Stimulated activated CD8-positive, alpha-beta memory T cell treated with anti-CD3 and anti-CD28 coated beads, Interleukin-4, amount 100 ng/mL, for 24 hours (primary cell): ENCODE measurements around the gene IQGAP2.

Experiments
- DNase-seq: peaks from one replicate; pipeline ENCODE4 v3.0.0-alpha.2; 2020; ENCODE audit warnings: low read depth

IQGAP2 gene

DNA sequence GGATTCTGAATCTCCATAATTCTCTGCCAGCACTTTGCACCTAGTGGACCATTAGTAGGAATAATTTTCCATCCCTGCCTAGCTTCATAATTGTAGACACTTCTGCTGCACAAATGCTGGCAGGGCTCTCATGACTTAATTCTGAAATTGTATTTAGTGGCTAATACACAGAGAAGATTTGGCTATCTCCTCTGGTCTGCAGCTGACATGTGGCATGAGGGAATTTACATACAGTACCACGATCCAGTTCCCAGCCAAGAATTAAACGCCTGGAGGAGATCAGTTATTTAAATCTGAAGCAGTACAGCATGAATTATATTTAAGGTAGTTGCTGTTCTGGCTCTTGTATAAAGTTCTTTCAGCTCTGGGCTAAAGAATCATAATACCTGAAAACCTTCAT is 46.5 kb downstream of the IQGAP2 start:
- DNase-seq, result no peak

DNA sequence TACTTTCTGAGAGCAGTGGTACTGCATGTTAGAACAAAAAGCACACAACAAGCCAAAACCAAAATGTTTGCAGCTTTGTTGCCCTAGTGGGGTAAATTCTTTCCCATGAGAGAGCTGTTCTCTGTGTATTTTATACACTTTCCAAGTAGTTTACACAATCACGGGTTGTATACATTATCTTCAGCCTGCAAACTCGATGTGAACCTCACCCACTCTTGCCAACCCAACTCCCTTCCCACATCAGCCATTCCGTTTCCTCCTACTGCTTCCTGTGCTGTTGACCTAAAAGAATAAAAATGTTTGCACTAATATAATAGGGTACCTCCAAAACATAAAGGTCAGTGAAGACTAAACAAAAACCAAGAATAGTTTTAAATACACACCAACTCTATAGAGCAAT is 47.0 kb downstream of the IQGAP2 start:
- no peak for DNase-seq

DNA sequence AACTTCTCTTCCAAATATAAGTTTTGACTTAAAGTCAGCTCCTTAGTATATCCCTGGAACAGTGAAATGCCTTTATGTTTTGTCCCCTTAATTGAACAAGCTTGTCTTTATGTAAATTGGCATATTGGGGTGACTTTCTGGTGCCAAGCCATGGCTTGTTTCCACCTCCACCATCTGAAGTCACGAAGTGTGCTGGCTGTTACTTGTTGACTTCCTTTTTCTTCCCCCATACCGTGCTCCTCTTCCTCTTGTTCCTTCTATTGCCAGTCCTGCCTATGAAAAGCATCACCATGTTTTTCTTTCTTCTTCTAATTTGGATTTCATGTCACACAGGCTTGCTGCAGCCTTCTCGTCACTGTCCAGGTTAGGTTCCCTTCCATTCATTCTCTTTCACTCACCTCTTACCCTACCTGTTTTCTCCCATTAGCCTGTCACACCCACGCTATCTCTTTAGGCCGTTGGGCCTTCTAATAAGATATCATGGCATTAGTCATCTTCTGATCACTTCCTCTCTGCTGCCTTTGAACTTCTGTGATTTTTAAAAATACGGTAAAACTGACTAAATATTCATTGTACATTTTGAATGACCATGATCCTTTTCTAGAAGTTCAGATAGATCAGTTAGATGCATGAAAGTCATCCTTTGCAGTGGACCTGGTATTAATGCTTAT is 48.1 kb downstream of the IQGAP2 start:
- no peak for DNase-seq

DNA sequence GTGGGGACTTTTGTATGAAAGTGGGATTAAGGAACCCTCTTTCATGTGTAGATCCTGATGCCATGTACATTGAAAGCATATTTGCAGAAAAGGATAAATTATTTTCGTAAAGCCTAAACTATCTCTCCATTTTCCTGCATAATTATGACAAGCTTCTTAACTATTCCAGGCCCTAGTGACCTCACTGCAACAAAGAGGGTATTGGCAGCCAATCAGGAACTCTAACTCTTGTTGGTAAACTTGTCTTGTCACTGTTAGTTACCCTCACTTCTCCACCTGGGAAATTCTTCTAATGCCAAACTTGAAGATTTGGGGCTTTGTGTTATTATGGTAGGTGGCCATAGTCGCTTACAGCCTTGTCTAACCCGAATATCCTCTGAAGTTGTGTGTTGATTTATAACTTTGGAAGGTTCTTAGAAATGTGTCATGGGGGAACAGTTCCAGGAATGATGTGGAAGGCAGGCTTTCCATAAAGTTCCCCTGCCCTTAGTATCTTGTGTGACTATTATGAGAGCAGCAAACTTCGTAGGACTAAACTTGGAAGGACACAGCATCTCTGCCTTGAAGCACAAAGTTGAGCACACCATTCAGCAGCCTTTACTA is 52.5 kb downstream of the IQGAP2 start:
- no peak for DNase-seq

DNA sequence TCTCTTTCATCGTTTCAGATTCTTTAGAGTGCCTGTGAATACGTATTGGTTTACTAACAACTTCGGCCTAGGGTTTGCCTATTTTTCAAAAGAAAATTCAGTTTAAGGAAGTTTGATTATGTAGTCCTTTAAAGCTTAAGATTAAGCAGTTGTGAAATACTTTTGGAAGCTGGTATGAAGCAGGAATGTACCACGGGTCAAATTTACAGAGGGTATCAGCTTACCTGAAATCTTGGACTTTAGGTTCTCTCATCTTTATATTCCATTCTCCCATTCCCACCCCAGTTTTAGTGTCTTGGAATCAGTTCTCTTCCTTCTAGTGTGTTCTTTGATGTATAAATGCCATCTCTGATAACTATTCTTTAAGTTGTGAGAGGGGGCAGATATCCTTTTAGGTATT is 53.2 kb downstream of the IQGAP2 start:
- no peak for DNase-seq

DNA sequence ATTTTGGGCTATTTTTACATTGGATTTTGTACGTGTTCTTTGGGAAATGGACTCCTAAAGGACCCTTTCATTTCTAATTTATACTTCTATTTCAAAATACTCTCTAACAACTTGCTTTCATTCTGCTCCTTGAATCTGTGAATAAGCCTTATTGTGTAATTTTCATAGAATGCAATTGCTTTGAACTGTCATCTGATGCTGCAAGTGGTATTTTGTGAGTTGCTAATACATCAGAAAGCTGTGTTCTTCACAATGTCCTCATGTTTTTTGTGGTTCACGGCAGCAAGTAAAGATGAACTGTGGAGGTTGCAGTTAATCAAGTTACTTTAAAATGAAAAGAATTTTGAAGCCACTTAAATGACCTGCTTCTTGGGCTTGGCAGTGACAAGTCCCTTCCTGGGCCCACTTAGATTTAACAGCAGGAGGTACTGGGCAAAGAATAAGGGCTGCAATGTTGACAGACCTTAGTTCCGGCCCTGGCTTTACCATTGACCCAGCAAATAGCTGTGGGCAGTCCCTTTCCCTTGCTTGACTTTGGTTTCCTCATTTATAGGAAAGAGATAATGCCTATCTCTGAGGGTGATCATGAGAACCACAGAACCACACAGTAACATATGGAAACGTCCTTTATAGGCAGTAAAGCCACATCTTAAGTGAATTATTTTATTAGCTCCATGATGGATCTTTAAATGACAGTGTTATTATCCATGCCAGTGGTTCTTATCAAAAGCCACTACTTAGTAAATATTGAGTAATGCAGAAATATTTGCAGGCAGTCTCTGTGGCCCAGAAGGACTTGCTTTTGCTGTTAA is 54.8 kb downstream of the IQGAP2 start:
- no peak for DNase-seq

DNA sequence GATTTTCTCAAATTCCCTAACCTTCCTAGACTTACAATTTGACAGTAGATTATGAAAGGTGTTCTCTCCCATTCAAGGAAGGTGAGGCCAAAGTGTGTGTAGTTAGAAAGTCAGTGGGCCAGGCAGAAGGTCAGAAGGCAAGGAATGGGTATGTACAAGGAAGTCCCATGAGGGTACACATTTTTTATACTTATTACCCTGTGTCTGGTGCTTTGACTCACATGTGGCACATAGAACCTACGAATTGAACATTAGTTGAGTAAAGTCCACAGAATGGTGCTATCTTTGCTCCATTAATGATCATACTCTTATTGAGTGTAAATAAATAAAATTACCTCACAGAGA is 55.4 kb downstream of the IQGAP2 start:
- DNase-seq, result no peak

DNA sequence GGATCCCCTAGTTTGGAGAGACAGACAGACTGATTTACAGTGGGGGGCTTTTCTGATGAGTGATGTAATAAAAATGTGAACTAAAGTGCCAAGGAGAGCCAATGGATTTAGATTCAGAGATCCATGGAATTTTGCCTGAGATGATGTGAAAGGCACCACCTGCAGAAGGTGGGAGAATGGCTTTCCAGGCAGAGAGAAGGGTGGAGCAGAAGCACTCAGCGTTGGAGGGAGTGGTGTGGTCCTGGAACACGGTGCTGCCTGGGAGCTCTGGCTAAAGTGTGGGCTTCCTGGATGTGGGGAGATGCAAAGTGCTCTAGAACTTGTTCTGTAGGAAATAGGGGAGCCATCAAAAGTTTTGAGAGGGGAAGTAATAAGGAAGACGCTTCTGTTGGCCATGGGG is 57.0 kb downstream of the IQGAP2 start:
- no peak for DNase-seq

DNA sequence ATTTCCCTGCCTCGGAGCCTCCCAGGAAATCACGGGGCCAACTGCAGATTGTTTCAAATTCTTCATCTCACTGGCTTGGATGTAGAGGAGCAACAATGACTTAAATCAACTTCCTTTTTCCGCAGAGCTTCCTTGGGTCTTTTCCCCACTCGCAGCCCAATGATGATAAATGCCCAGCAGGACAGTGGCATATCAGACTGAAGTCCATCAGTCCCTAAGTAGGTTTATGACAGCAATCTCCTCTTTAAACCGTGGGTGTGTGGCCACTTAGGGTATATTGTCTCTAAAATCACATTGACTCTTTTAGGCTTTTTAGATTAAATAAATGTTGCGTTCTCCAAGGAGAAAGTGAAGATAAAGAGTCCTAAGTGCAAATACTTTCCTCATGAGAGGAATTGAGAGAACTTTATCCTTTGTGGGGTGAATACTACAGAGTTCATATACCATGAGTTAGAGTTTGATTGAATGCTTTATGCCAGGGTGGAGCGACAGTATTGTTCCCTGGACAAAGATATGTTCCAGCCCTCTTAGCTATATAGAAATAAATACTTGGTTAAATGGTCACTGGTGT is 59.1 kb downstream of the IQGAP2 start:
- no peak for DNase-seq

DNA sequence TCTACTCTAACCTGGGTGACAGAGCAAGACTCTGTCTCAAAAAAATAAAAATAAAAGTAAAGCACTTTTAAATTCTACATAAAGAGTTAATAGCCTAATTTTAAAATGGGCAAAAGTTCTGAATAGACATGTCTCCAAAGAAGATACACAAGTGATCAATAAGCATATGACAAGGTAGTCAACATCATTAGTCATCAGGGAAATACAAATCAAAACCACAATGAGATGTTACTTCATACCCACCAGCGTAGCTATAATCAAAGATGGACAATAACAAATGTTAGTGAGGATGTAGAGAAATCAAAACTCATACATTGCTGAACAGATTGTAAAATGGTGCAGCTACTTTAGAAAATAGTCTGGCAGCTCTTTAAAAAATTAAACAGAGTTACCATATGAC is 64.1 kb downstream of the IQGAP2 start:
- no peak for DNase-seq

DNA sequence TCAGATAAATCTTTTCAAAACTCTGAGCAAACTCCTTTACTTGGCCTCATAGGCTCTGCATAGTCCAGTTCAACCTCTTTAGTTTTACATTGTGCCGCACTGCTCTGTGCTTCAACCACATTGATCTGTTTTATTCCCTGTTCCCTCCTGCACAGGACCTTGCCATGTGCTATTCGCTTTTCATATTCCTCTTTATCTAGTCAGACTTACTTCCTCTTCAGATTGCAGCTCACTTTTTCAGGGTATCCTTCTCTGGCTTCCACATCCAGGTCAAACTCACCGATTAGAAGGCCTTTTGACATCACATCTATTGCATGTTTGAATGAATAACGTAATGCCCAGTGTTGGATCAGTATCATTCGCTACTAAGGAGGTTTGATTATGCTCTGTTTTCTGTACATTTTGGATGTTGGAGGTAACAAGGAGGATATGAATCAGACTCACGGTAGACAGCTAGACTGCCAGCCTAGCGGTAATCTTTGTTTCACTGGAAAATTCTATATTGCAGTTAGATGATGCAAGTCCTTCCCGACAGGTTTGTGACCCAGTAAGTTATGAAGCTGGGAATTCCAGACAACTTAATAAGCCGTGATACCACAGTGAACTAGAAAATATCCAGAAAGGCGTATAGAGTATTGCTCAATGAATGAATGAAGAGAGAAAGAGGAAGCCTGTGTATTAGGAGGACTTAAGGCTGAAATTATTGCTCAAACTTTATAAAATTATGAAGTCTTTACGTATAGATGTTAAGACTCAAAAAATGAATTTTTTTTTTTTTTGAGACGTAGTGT is 65.7 kb downstream of the IQGAP2 start:
- no peak for DNase-seq

DNA sequence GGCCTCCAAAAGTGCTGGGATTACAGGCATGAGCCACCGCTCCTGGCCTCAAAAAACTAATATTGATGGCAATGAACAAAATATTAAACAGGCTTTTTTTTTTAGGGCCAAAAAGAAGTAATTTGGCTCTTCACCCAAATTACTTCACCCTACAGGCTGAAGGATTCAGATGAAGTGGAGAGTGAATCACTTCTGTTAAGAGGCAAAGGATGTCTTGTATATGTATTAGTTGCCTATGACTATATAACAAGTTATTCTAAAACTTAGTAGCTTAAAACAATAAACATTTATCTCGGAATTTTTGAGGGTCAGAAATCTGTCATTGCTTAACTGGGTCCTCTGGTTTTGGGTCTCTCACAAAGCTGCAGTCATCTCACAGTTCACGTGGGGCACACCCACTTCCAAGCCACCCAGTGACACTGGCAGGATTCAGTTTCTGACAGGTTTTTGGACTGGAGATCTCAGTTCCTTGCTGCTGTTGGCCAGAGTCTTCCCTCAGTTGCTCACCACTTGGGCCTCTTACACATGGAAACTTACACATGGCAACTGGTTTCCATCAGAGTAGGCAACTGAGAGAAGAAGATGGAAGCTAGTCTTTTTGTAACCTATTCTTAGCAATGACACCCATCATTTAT is 66.7 kb downstream of the IQGAP2 start:
- DNase-seq, result no peak

DNA sequence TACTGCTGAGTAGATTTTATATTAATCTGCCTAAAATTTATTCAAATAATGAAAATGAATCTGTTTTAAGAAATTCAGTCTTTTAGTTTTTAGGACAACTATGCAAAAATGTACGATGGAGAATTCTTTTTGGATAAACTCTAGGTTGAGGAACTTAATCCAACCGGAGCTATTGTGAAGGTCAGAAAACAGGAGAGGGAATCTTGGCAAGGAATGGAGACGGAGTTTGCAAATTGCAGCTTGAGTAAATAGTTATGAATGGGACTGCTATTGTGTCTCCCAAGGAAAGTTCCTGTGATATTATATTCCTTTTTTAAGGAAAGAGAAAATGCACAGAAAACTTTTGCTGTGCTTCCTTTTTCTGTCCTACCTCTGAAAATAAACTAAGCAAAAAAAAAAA is 67.9 kb downstream of the IQGAP2 start:
- DNase-seq, result no peak

DNA sequence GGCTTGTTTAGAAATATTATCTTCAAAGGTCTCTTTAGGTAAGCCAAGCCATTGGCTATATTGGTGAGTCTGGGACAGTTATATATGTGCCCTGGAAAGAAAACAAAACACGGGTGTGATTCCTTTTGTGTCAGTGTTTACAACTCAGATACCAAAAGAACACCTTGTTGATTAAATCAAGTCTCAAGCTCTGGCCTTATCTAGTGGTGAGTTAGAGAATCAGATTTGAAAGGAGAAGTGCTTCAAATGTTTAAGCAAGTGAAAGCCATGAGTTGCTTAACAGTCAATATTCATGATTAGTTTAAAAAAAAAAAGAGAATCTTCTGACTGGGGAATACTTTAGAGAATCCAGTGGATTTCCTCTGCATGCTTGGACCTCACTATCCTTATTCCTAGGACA is 68.3 kb downstream of the IQGAP2 start:
- no peak for DNase-seq

DNA sequence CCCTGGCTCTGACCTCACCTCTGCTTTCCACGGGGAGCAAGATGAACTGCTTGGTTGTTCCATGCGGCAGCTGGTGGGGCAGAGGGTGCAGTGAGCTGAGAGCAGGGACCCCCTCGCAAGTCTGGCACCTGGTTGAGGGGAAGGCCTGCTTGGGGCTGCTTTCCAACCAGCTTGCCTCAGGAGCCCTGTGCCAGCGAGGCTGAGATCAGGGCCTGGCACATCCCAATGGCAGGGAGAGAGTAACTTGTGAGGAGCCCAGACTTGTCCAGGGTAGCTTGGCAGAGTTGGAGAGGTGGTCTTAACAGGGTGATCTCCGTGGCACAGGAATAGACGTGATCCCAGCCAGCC is 68.9 kb downstream of the IQGAP2 start:
- no peak for DNase-seq

DNA sequence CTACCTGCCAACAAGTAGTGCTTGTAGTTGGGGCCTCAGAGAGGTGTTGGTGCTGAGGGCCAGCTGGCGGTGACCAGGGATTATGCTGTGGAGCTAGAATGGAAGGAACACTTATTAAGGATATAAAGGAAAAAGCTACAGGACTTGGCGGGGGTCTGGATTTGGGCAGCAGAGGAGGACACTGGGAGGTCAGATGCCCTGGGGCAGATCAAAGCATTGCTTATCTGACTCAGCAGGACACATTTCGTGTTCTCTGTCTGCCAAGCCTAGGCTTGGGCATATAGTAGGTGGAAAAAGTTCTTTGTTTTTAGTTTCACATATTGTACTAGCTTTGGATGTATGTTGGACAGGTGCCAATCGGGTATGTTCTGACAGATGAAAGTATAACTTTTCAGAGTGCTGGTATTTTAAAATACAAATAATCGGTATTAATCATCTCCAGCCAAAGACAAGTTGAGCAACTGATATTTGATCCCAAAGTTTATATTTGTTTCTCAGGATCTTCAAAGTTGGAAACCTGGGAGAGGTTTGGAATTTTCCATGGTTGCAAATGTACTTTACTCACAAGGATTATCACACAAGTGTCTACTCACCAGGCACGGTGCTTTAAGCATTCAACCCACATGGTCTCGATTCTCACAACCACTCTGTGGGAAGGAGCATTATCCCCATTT is 69.4 kb downstream of the IQGAP2 start:
- DNase-seq, result no peak

DNA sequence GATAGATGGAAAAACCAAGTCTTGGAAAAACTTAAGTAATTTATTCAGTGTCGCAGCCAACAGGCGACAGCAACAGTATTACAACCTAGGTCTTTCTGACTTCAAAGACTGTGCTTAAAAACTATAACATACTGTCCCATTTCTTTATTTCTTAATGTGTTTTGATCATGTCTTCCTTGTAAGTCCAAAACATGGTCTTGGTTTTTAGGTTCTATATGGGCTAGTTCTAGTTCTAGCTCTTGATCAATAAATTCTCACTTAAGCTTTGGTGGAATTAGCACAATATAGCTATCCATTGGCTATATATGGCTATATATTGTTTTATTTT is 69.9 kb downstream of the IQGAP2 start:
- no peak for DNase-seq

DNA sequence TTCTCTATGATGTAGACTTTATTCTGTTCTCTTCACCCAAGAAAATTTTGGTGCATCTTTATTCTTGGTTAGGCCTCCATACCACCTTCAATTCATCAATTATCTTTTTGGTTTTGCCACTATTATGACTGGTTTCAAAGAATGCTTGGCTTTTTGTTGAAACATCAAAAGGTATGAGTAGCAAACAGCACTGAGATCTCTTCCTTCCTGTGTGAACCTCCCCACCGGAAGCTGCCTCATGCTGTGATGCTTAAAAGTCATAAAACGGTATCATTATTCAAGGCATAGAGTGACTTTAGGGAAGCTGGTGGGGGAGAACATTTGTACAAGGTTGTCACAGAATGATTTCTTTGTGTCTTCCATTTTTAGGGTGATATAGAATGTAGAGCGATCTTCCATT is 70.6 kb downstream of the IQGAP2 start:
- DNase-seq, result peak; percentile 36

DNA sequence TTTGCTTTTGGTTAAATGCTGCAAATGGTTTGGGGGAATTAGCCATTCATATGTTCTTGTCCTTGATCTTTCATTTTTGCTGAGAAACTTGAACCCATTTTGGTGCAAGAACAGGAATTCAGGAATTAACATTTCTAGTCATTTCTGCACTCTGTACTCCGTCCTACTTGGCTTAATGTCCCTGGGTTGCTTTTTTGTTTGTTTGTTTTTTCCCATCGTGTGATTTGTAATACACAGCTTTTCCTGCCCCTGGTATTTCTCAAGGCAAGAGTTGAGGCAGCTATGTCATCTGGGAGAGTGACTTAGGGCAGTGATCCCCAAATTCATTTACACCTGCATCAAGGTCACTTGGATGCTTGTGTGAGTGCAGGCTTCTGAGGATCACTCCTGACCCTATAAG is 71.3 kb downstream of the IQGAP2 start:
- DNase-seq, result no peak

DNA sequence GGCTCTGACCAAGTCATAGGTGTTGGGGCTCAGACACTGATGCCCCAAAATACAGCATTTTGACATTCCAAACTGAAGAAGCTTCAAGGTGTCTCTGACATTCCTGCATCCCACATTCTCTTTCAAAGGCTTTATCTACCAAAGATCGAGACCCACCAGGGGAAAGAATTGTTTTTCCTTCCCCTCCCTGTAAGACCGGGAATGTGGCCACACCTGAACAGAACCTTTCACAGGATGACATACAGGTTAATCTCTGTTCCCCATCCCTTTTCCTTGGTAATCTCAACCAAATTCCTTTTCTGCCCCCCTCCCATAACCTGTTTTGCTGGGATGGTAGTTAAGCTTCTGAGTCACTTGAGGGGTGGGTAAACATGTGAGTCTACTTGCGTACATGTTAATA is 72.3 kb downstream of the IQGAP2 start:
- DNase-seq, result no peak

DNA sequence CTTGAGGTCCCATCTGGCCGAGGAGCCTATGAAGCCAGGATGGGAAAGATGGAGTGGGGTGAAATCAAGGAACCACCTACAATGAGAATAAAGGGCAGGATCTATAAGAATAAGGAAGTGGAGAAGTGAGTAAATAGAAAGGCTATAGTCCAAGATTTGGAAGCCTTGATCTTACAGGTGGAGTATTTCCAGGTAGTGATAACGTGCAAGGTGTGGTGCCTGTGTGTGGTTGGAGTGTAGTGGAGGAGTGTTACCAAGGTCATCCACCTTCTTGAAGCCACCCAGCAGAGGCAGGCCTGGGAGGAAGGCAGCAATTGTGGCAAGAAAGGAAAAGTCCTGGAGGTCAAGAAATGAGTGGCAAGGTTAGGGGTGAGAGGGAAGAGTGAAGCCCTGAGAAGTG is 72.9 kb downstream of the IQGAP2 start:
- DNase-seq, result no peak
